Liver (tissue), 9 donors: Measurements from ENCODE around the gene EVA1B. TPM values are rescaled to one million over a fixed set of nuclear protein-coding genes. Genes with fewer than 3 reads are reported as not detected.
A peak's percentile ranks its signal among the peaks of the same experiment; 100 is the strongest.

ENCODE experiments used
- DNase-seq: peaks from one replicate; pipeline ENCODE4 v3.0.0-alpha.2; 2017; ENCODE audit warnings: low spot score
- H3K27ac ChIP-seq, 2 donors: one replicate each; pipeline ENCODE4 v1.7.0; 2013; ENCODE audit warnings: inconsistent platforms in 2 of 2, low read length in 2 of 2, control low read depth in 1 of 2, low read depth in 1 of 2, mild to moderate bottlenecking in 1 of 2
- H3K27me3 ChIP-seq, 4 donors: one replicate each; pipeline versions ENCODE4 v1.6.1 to v1.7.0; 2013; ENCODE audit warnings: low read length in 3 of 4, inconsistent platforms in 1 of 4, mild to moderate bottlenecking in 1 of 4, moderate library complexity in 1 of 4; ENCODE audit not compliant: control insufficient read depth in 4 of 4, insufficient read depth in 4 of 4
- H3K36me3 ChIP-seq, 4 donors: one replicate each; pipeline versions ENCODE4 v1.6.1 to v1.7.0; 2013; ENCODE audit warnings: low read length in 3 of 4, mild to moderate bottlenecking in 3 of 4, low read depth in 1 of 4, moderate library complexity in 1 of 4; ENCODE audit not compliant: control insufficient read depth in 4 of 4, insufficient read depth in 3 of 4
- H3K4me1 ChIP-seq, 4 donors: one replicate each; pipeline versions ENCODE4 v1.6.1 to v1.7.0; 2013; ENCODE audit warnings: low read length in 3 of 4, mild to moderate bottlenecking in 3 of 4, moderate library complexity in 1 of 4; ENCODE audit not compliant: control insufficient read depth in 4 of 4, insufficient read depth in 4 of 4
- H3K4me3 ChIP-seq, 3 donors: one replicate each; pipeline versions ENCODE4 v1.6.1 to v1.7.0; 2013; ENCODE audit warnings: low read length in 3 of 3, control low read depth in 1 of 3, low read depth in 1 of 3, mild to moderate bottlenecking in 1 of 3
- H3K9ac ChIP-seq, 2 donors: one replicate each; pipeline ENCODE4 v1.7.0; 2013; ENCODE audit warnings: low read length in 2 of 2, mild to moderate bottlenecking in 2 of 2, moderate library complexity in 2 of 2, control low read depth in 1 of 2, low read depth in 1 of 2
- H3K9me3 ChIP-seq, 4 donors: one replicate each; pipeline versions ENCODE4 v1.6.1 to v1.7.0; 2013; ENCODE audit warnings: low read length in 3 of 4; ENCODE audit not compliant: control insufficient read depth in 4 of 4
- EGR1 ChIP-seq, 2 donors: IDR thresholded peaks; 2 replicates each; pipeline ENCODE4 v1.6.1; 2016 to 2018; ENCODE audit warnings: antibody characterized with exemption in 2 of 2, low read depth in 2 of 2
- FOXA1 ChIP-seq: IDR thresholded peaks from 2 replicates; pipeline ENCODE4 v1.6.1; 2016; ENCODE audit warnings: antibody characterized with exemption
- FOXA2 ChIP-seq: IDR thresholded peaks from 2 replicates; pipeline ENCODE4 v1.6.1; 2016; ENCODE audit warnings: antibody characterized with exemption
- GABPA ChIP-seq, 2 donors: IDR thresholded peaks in 1 of 2; conservative IDR thresholded peaks in 1 of 2; 2 replicates each; pipeline ENCODE4 v1.6.1; 2016; ENCODE audit warnings: antibody characterized with exemption in 2 of 2, mild to moderate bottlenecking in 1 of 2, moderate library complexity in 1 of 2
- HNF4A ChIP-seq, 2 donors: conservative IDR thresholded peaks; 2 replicates each; pipeline ENCODE4 v1.6.1; 2016; ENCODE audit warnings: antibody characterized with exemption in 2 of 2, mild to moderate bottlenecking in 2 of 2
- JUND ChIP-seq, 2 donors: IDR thresholded peaks; 2 replicates each; pipeline ENCODE4 v1.6.1; 2016; ENCODE audit warnings: antibody characterized with exemption in 2 of 2
- NR2F2 ChIP-seq: IDR thresholded peaks from 2 replicates; pipeline ENCODE4 v1.6.1; 2016; ENCODE audit warnings: antibody characterized with exemption
- RAD21 ChIP-seq, 2 donors: IDR thresholded peaks; 2 replicates each; pipeline ENCODE4 v1.6.1; 2016; ENCODE audit warnings: antibody characterized with exemption in 2 of 2, mild to moderate bottlenecking in 2 of 2
- RXRA ChIP-seq, 2 donors: IDR thresholded peaks; 2 replicates each; pipeline ENCODE4 v1.6.1; 2017 to 2018; ENCODE audit warnings: antibody characterized with exemption in 2 of 2, mild to moderate bottlenecking in 1 of 2
- SP1 ChIP-seq: IDR thresholded peaks from 2 replicates; pipeline ENCODE4 v1.6.1; 2018; ENCODE audit warnings: antibody characterized with exemption, mild to moderate bottlenecking
- TAF1 ChIP-seq: conservative IDR thresholded peaks from 2 replicates; pipeline ENCODE4 v1.6.1; 2016; ENCODE audit warnings: antibody characterized with exemption, mild to moderate bottlenecking
- YY1 ChIP-seq: IDR thresholded peaks from 2 replicates; pipeline ENCODE4 v1.6.1; 2016; ENCODE audit warnings: antibody characterized with exemption, mild to moderate bottlenecking
- WGBS: extraction: QIAGEN DNeasy Blood & Tissue Kit; methylation state at CpG from one replicate; pipeline ENCODE4 v1.1.7; 2013; 5-methylcytosine and 5-hydroxymethylcytosine counted together
- polyA plus RNA-seq, 2 donors: library from polyadenylated mRNA; stranded (reverse) in 1 of 2; unstranded in 1 of 2; fragments of 200-250 nt in 1 of 2; fragments of >200 nt in 1 of 2; fragmentation: Nextera tagmentation in 1 of 2; extraction: Ambion mirVana in 1 of 2; gene quantifications; one replicate each; pipeline versions ENCODE4 v1.2.1 to v1.2.3, GENCODE V29; 2013 to 2015
- total RNA-seq, 2 donors: library from RNA; depleted of rRNA; stranded (reverse); fragments of >200 nt; gene quantifications; one replicate each; pipeline ENCODE4 v1.2.3, GENCODE V29; 2014
- TF ChIP-seq, protein P1 (sequence below): IDR thresholded peaks from 2 replicates; pipeline ENCODE4 v1.6.1; 2016; ENCODE audit warnings: antibody characterized with exemption
- TF ChIP-seq, protein P2 (sequence below): IDR thresholded peaks from 2 replicates; pipeline ENCODE4 v1.6.1; 2016; ENCODE audit warnings: antibody characterized with exemption
- TF ChIP-seq, protein P3 (sequence below): IDR thresholded peaks from 2 replicates; pipeline ENCODE4 v1.6.1; 2016; ENCODE audit warnings: antibody characterized with exemption
- TF ChIP-seq, protein P4 (sequence below): fragments of 150-350 bp; IDR thresholded peaks from 2 replicates; pipeline ENCODE4 v1.5.1; 2017; ENCODE audit warnings: improper control_type of control experiment, low read depth, low read length; ENCODE audit not compliant: missing input control
- TF ChIP-seq, protein P5 (sequence below): IDR thresholded peaks from 2 replicates; pipeline ENCODE4 v1.6.1; 2016; ENCODE audit warnings: antibody characterized with exemption, mild to moderate bottlenecking
- donor health status: healthy.
- donor health status: healthy.
- donor health status: healthy.
- donor health status: healthy.
- donor health status: healthy.

The EVA1B gene
- total and polyA plus RNA-seq, 4 donors: 3.3 to 22.7 (median 8.4) TPM

DNA sequence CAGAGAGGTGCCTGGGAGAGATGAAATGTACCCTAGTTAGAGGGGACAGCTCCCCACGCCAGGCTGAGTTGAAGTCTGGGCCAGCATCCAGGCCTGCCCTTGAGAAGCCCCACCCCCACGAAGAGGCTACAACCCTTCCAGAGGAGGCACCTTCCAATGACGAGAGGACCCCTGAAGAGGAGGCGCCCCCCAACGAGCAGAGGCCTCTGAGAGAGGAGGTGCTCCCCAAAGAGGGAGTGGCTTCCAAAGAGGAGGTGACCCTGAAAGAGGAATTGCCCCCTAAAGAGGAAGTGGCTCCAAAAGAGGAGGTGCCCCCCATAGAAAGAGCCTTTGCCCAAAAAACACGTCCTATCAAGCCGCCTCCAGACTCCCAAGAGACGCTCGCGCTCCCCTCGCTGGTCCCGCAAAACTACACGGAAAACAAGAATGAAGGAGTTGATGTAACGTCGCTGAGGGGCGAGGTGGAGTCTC, 3.1 kb downstream of the EVA1B start:
- Histone ChIP-seq H3K9ac (no peak overlapping the region), H3K9me3 (no peaks in the 10 kb centered on the region), H3K36me3 (no peaks in the 10 kb centered on the region), H3K4me1 (peaks cover 5 to 25% (median 13%) of the 10 kb centered on the region in 4 donors), H3K4me3 (no peak overlapping the region), H3K27me3 (no peaks in the 10 kb centered on the region), H3K27ac (peak overlapping the region in 1 of 2 donors; percentile 78)
- no peak for DNase-seq
- WGBS: 60% methylated on average over 16 of the region's 16 CpGs
- TF ChIP-seq, protein P1, sequence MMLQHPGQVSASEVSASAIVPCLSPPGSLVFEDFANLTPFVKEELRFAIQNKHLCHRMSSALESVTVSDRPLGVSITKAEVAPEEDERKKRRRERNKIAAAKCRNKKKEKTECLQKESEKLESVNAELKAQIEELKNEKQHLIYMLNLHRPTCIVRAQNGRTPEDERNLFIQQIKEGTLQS: no peak
- TF ChIP-seq YY1 (no peak), JUND (IDR thresholded peaks at IDR 0.05) (no peak), NR2F2 (no peak), EGR1 (IDR thresholded peaks at IDR 0.05; ENCODE audit: low read depth in 2 of 2) (no peak), RXRA (IDR thresholded peaks at IDR 0.05) (no peak), GABPA (IDR thresholded peaks at IDR 0.05 in 1 of 2, conservative IDR thresholded peaks at IDR 0.05 in 1 of 2) (no peak), FOXA1 (no peak), SP1 (no peak), RAD21 (IDR thresholded peaks at IDR 0.05) (no peak), FOXA2 (no peak), TAF1 (no peak), HNF4A (conservative IDR thresholded peaks at IDR 0.05) (no peak)
- TF ChIP-seq, protein P2, sequence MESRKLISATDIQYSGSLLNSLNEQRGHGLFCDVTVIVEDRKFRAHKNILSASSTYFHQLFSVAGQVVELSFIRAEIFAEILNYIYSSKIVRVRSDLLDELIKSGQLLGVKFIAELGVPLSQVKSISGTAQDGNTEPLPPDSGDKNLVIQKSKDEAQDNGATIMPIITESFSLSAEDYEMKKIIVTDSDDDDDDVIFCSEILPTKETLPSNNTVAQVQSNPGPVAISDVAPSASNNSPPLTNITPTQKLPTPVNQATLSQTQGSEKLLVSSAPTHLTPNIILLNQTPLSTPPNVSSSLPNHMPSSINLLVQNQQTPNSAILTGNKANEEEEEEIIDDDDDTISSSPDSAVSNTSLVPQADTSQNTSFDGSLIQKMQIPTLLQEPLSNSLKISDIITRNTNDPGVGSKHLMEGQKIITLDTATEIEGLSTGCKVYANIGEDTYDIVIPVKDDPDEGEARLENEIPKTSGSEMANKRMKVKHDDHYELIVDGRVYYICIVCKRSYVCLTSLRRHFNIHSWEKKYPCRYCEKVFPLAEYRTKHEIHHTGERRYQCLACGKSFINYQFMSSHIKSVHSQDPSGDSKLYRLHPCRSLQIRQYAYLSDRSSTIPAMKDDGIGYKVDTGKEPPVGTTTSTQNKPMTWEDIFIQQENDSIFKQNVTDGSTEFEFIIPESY: no peak
- TF ChIP-seq, protein P3, sequence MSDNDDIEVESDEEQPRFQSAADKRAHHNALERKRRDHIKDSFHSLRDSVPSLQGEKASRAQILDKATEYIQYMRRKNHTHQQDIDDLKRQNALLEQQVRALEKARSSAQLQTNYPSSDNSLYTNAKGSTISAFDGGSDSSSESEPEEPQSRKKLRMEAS: no peak
- TF ChIP-seq, protein P4, sequence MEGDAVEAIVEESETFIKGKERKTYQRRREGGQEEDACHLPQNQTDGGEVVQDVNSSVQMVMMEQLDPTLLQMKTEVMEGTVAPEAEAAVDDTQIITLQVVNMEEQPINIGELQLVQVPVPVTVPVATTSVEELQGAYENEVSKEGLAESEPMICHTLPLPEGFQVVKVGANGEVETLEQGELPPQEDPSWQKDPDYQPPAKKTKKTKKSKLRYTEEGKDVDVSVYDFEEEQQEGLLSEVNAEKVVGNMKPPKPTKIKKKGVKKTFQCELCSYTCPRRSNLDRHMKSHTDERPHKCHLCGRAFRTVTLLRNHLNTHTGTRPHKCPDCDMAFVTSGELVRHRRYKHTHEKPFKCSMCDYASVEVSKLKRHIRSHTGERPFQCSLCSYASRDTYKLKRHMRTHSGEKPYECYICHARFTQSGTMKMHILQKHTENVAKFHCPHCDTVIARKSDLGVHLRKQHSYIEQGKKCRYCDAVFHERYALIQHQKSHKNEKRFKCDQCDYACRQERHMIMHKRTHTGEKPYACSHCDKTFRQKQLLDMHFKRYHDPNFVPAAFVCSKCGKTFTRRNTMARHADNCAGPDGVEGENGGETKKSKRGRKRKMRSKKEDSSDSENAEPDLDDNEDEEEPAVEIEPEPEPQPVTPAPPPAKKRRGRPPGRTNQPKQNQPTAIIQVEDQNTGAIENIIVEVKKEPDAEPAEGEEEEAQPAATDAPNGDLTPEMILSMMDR: no peak
- TF ChIP-seq, protein P5, sequence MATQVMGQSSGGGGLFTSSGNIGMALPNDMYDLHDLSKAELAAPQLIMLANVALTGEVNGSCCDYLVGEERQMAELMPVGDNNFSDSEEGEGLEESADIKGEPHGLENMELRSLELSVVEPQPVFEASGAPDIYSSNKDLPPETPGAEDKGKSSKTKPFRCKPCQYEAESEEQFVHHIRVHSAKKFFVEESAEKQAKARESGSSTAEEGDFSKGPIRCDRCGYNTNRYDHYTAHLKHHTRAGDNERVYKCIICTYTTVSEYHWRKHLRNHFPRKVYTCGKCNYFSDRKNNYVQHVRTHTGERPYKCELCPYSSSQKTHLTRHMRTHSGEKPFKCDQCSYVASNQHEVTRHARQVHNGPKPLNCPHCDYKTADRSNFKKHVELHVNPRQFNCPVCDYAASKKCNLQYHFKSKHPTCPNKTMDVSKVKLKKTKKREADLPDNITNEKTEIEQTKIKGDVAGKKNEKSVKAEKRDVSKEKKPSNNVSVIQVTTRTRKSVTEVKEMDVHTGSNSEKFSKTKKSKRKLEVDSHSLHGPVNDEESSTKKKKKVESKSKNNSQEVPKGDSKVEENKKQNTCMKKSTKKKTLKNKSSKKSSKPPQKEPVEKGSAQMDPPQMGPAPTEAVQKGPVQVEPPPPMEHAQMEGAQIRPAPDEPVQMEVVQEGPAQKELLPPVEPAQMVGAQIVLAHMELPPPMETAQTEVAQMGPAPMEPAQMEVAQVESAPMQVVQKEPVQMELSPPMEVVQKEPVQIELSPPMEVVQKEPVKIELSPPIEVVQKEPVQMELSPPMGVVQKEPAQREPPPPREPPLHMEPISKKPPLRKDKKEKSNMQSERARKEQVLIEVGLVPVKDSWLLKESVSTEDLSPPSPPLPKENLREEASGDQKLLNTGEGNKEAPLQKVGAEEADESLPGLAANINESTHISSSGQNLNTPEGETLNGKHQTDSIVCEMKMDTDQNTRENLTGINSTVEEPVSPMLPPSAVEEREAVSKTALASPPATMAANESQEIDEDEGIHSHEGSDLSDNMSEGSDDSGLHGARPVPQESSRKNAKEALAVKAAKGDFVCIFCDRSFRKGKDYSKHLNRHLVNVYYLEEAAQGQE: no peak
